Keratinocyte (primary cell): ENCODE measurements around the gene KLHL15.

ENCODE experiments used
- EZH2 ChIP-seq: IDR thresholded peaks from one replicate; pipeline ENCODE4 v1.6.1; 2012; ENCODE audit warnings: inconsistent platforms, mild to moderate bottlenecking, low read length, moderate library complexity
- TF ChIP-seq, protein P1 (sequence below), 3 experiments: IDR thresholded peaks in 1 of 3; conservative IDR thresholded peaks in 1 of 3; optimal IDR thresholded peaks in 1 of 3; 2 replicates in 2 of 3; 3 replicates in 1 of 3; pipeline versions ENCODE3 to v1.5.1; 2011; ENCODE audit warnings: low read length in 3 of 3, mild to moderate bottlenecking in 3 of 3, moderate library complexity in 2 of 3, control low read depth in 1 of 3, inconsistent platforms in 1 of 3; ENCODE audit not compliant: insufficient read depth in 2 of 3; ENCODE audit errors: extremely low read depth in 1 of 3

GRCh38 chrX:24014388-24015018, 12.5 kb downstream of the KLHL15 start:
- TF ChIP-seq, protein P1, sequence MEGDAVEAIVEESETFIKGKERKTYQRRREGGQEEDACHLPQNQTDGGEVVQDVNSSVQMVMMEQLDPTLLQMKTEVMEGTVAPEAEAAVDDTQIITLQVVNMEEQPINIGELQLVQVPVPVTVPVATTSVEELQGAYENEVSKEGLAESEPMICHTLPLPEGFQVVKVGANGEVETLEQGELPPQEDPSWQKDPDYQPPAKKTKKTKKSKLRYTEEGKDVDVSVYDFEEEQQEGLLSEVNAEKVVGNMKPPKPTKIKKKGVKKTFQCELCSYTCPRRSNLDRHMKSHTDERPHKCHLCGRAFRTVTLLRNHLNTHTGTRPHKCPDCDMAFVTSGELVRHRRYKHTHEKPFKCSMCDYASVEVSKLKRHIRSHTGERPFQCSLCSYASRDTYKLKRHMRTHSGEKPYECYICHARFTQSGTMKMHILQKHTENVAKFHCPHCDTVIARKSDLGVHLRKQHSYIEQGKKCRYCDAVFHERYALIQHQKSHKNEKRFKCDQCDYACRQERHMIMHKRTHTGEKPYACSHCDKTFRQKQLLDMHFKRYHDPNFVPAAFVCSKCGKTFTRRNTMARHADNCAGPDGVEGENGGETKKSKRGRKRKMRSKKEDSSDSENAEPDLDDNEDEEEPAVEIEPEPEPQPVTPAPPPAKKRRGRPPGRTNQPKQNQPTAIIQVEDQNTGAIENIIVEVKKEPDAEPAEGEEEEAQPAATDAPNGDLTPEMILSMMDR (optimal IDR thresholded peaks at IDR 0.05 in 1 of 3, IDR thresholded peaks at IDR 0.05 in 1 of 3, conservative IDR thresholded peaks at IDR 0.05 in 1 of 3; ENCODE audit: extremely low read depth in 1 of 3, insufficient read depth in 2 of 3, low read length in 3 of 3) = no peak
- no peak for TF ChIP-seq EZH2
